H1 (cell line): Measurements from ENCODE around the gene SLC24A3. TPM values are rescaled to one million over a fixed set of nuclear protein-coding genes. Genes with fewer than 3 reads are reported as not detected.

Experiments
- CTCF ChIA-PET: fragments of 300-600 bp; sonication (Branson Sonifier 250); formaldehyde crosslinking; loops from one replicate; lab custom pipeline; 2021; ENCODE audit not compliant: partially characterized antibody; lab: Charles Lee
- POLR2A ChIA-PET: fragments of 300-600 bp; sonication (Branson Sonifier 250); formaldehyde crosslinking; loops from one replicate; lab custom pipeline; 2021; ENCODE audit warnings: inconsistent platforms; ENCODE audit not compliant: partially characterized antibody; lab: Charles Lee
- DNase-seq, 2 experiments: peaks; one replicate each; pipeline versions ENCODE4 v3.0.0 to v3.0.0-alpha.2; 2010 to 2022; ENCODE audit warnings: low spot score in 2 of 2, low read depth in 1 of 2, mixed read lengths in 1 of 2
- FAIRE-seq: peaks from 2 replicates; lab custom pipeline; 2011; peaks lifted over from hg19 to GRCh38; lab: Jason Lieb, UNC
- H2AFZ ChIP-seq: 2 replicates; pipeline ENCODE4 v1.8.1; 2012; ENCODE audit warnings: low read length, inconsistent platforms
- H2AK5ac ChIP-seq: 2 replicates; pipeline ENCODE4 v1.6.1; 2013; ENCODE audit warnings: low read depth, low read length
- H2BK120ac ChIP-seq: replicated peaks from 2 replicates; pipeline ENCODE3; 2013; ENCODE audit warnings: low read depth, low read length, inconsistent platforms
- H2BK12ac ChIP-seq: 2 replicates; pipeline ENCODE4 v1.6.1; 2013; ENCODE audit warnings: low read depth, low read length
- H2BK15ac ChIP-seq: 2 replicates; pipeline ENCODE4 v1.6.1; 2013; ENCODE audit warnings: low read length
- H2BK20ac ChIP-seq: 2 replicates; pipeline ENCODE4 v1.6.1; 2013; ENCODE audit warnings: low read length
- H2BK5ac ChIP-seq: 2 replicates; pipeline ENCODE4 v1.6.1; 2013; ENCODE audit warnings: low read depth, low read length
- H3K14ac ChIP-seq: 2 replicates; pipeline ENCODE4 v1.6.1; 2013; ENCODE audit warnings: inconsistent platforms; ENCODE audit not compliant: insufficient read length
- H3K18ac ChIP-seq: 2 replicates; pipeline ENCODE4 v1.6.1; 2013; ENCODE audit warnings: low read length; ENCODE audit errors: extremely low read depth
- H3K23ac ChIP-seq: 2 replicates; pipeline ENCODE4 v1.6.1; 2013; ENCODE audit warnings: inconsistent platforms; ENCODE audit not compliant: insufficient read length
- H3K23me2 ChIP-seq: 2 replicates; pipeline ENCODE4 v1.6.1; 2013; ENCODE audit warnings: low read depth, low read length
- H3K27ac ChIP-seq: 2 replicates; pipeline ENCODE4 v1.6.1; 2011; ENCODE audit warnings: low read depth, low read length, inconsistent platforms
- H3K27me3 ChIP-seq, 4 experiments: replicated peaks in 1 of 4; 1 replicate in 1 of 4; 2 replicates in 3 of 4; pipeline versions ENCODE4 v1.6.1 to v1.8.1; 2011 to 2013; ENCODE audit warnings: low read length in 3 of 4, mild to moderate bottlenecking in 3 of 4, inconsistent platforms in 2 of 4, mixed read lengths in 2 of 4, moderate library complexity in 1 of 4; ENCODE audit not compliant: control insufficient read depth in 3 of 4, insufficient read depth in 3 of 4; ENCODE audit errors: extremely low read depth in 1 of 4
- H3K36me3 ChIP-seq, 4 experiments: 2 replicates each; pipeline versions ENCODE4 v1.6.1 to v1.8.1; 2011 to 2013; ENCODE audit warnings: mild to moderate bottlenecking in 4 of 4, low read length in 3 of 4, moderate library complexity in 2 of 4, control low read depth in 1 of 4, inconsistent platforms in 1 of 4; ENCODE audit not compliant: insufficient read depth in 4 of 4, control insufficient read depth in 2 of 4
- H3K4ac ChIP-seq: replicated peaks from 2 replicates; pipeline ENCODE3; 2013; ENCODE audit warnings: low read length, low read depth, mixed read lengths, inconsistent platforms; ENCODE audit not compliant: insufficient read length
- H3K4me1 ChIP-seq, 4 experiments: replicated peaks in 1 of 4; 1 replicate in 1 of 4; 2 replicates in 3 of 4; pipeline versions ENCODE4 v1.6.1 to v1.8.1; 2011 to 2013; ENCODE audit warnings: low read length in 3 of 4, inconsistent platforms in 2 of 4, mixed read lengths in 1 of 4; ENCODE audit not compliant: insufficient read depth in 4 of 4, control insufficient read depth in 3 of 4
- H3K4me2 ChIP-seq, 2 experiments: 2 replicates each; pipeline versions ENCODE4 v1.6.1 to v1.8.1; 2011 to 2013; ENCODE audit warnings: low read depth in 2 of 2, low read length in 2 of 2, control low read depth in 1 of 2, inconsistent platforms in 1 of 2, mild to moderate bottlenecking in 1 of 2; ENCODE audit not compliant: insufficient read depth in 1 of 2
- H3K4me3 ChIP-seq, 4 experiments: fragments of 200-600, 300-600 bp in 1 of 4; sonication (generic), shearing (Covaris generic), sonication (Bioruptor Twin) in 1 of 4; 2 replicates each; pipeline versions ENCODE4 v1.5.1 to v1.8.1; 2011 to 2016; ENCODE audit warnings: low read length in 4 of 4, low read depth in 3 of 4, control low read depth in 2 of 4, inconsistent platforms in 2 of 4, mild to moderate bottlenecking in 2 of 4, mixed read lengths in 1 of 4, moderate library complexity in 1 of 4; ENCODE audit not compliant: insufficient read depth in 2 of 4; ENCODE audit errors: extremely low read depth in 1 of 4
- H3K56ac ChIP-seq: replicated peaks from 2 replicates; pipeline ENCODE3; 2013; ENCODE audit warnings: low read depth, mild to moderate bottlenecking, mixed read lengths, low read length, inconsistent platforms; ENCODE audit not compliant: insufficient read length
- H3K79me1 ChIP-seq: 2 replicates; pipeline ENCODE4 v1.6.1; 2013; ENCODE audit warnings: low read depth, low read length, control low read depth
- H3K79me2 ChIP-seq, 2 experiments: 2 replicates each; pipeline versions ENCODE4 v1.6.1 to v1.8.1; 2012 to 2013; ENCODE audit warnings: low read length in 2 of 2, mild to moderate bottlenecking in 2 of 2, inconsistent platforms in 1 of 2; ENCODE audit not compliant: insufficient read depth in 2 of 2, control insufficient read depth in 1 of 2
- H3K9ac ChIP-seq, 4 experiments: replicated peaks in 1 of 4; 1 replicate in 1 of 4; 2 replicates in 3 of 4; pipeline versions ENCODE4 v1.6.1 to v1.8.1; 2011 to 2013; ENCODE audit warnings: low read depth in 3 of 4, low read length in 3 of 4, control low read depth in 2 of 4, mild to moderate bottlenecking in 2 of 4, moderate library complexity in 2 of 4, inconsistent platforms in 1 of 4; ENCODE audit errors: extremely low read depth in 1 of 4
- H3K9me3 ChIP-seq, 2 experiments: 2 replicates each; pipeline versions ENCODE4 v1.6.1 to v1.8.1; 2012 to 2013; ENCODE audit warnings: mild to moderate bottlenecking in 2 of 2, moderate library complexity in 2 of 2, control low read depth in 1 of 2, inconsistent platforms in 1 of 2, low read depth in 1 of 2, low read length in 1 of 2, mixed read lengths in 1 of 2; ENCODE audit not compliant: insufficient read depth in 2 of 2
- H4K20me1 ChIP-seq, 2 experiments: replicated peaks in 1 of 2; 2 replicates each; pipeline versions ENCODE3 to v1.8.1; 2011 to 2013; ENCODE audit warnings: inconsistent platforms in 2 of 2, low read length in 2 of 2, mild to moderate bottlenecking in 1 of 2; ENCODE audit not compliant: insufficient read depth in 2 of 2, control insufficient read depth in 1 of 2
- H4K5ac ChIP-seq: 2 replicates; pipeline ENCODE4 v1.6.1; 2013; ENCODE audit warnings: low read length, low read depth, mixed read lengths, inconsistent platforms; ENCODE audit not compliant: insufficient read length
- H4K8ac ChIP-seq: 2 replicates; pipeline ENCODE4 v1.8.0; 2013; ENCODE audit warnings: mild to moderate bottlenecking, moderate library complexity, low read length, inconsistent platforms; ENCODE audit not compliant: insufficient read depth; ENCODE audit errors: extremely low read depth
- H4K91ac ChIP-seq: replicated peaks from 2 replicates; pipeline ENCODE3; 2013; ENCODE audit warnings: low read length, mixed read lengths, inconsistent platforms; ENCODE audit not compliant: insufficient read length
- CHD2 ChIP-seq: IDR thresholded peaks from 2 replicates; pipeline ENCODE4 v1.6.1; 2012; ENCODE audit warnings: low read length, improper control_type of control experiment
- WGBS, 2 experiments: shearing (Covaris generic) in 1 of 2; methylation state at CpG; one replicate each; pipeline versions ENCODE4 v1.1.6 to v1.1.7; 2013 to 2015; ENCODE audit warnings: low lambda C conversion rate in 2 of 2, mixed read lengths in 2 of 2, inconsistent platforms in 1 of 2, low coverage in 1 of 2, missing lambda C conversion rate in 1 of 2; ENCODE audit not compliant: insufficient replicate concordance in 2 of 2, insufficient coverage in 1 of 2, insufficient read length in 1 of 2; ENCODE audit errors: extremely low coverage in 1 of 2, missing lambda C conversion rate in 1 of 2; 5-methylcytosine and 5-hydroxymethylcytosine counted together
- polyA plus RNA-seq, 7 experiments: library from polyadenylated mRNA; depleted of rRNA in 3 of 7; stranded (reverse) in 5 of 7; unstranded in 2 of 7; fragments of >200 nt in 5 of 7; fragments of 200-250 nt in 2 of 7; gene quantifications; 1 replicate in 5 of 7; 2 replicates in 1 of 7; 4 replicates in 1 of 7; pipeline versions ENCODE4 v1.2.1 to v1.2.3, GENCODE V29; 2011 to 2013; ENCODE audit warnings: missing spikeins in 2 of 7, mixed read lengths in 2 of 7
- total RNA-seq: library from RNA; stranded (reverse); fragmentation: NEBNext Ultra II Directional; extraction: Animal tissue kit (Norgen Biotek cat#: 25700); gene quantifications from 2 replicates; pipeline ENCODE4 v1.2.1, GENCODE V29; 2021

The SLC24A3 gene
- total and polyA plus RNA-seq, 2 of the 8 experiments (the other 6 are each of a cell fraction or from before 2014, with no cell fraction given) = 4.5 to 6.3 TPM

DNA sequence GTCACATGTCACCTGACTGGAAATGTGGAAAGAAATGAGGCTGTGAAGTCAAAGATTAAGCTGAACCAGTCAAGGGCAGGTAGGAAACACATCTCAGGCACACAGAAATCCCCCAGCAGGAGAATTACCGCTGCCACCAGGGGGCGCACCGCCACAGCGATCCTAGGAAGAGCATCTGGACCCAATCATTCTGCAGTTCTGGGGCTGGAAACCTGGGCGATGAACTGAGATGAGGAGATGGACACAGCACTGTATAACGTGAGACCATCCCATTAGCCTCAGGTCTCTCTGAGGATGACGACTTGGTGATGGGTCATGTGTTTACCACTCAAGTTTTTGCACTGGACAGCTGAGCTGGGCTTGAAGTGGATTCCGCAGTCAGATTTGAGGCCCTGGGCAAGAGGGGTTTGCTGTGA is 6.5 kb upstream of the SLC24A3 start:
- FAIRE-seq = peak; percentile 96
- peaks cover 9 to 25% (median 14%) of the 10 kb centered on the region in 4 experiments for H3K4me1 ChIP-seq
- POLR2A ChIA-PET = no interaction called here
- TF ChIP-seq CHD2 = 0 out of 2 replicates have a peak, but pooled peaks have one; percentile 33

More for the DNA sequence above, 6.5 kb upstream of the SLC24A3 start:
- Histone ChIP-seq H2AFZ (no peak overlapping the region), H3K27ac (no peak overlapping the region), H3K79me1 (no peaks in the 10 kb centered on the region), H2BK20ac (peak overlapping the region; percentile 74; the same call in 1 of the 2 replicates), H4K91ac (no peak overlapping the region), H2BK12ac (peak overlapping the region; percentile 41; the same call in 1 of the 2 replicates), H3K9ac (no peak overlapping the region), H3K56ac (no peak overlapping the region), H3K4me3 (no peak overlapping the region), H3K79me2 (no peaks in the 10 kb centered on the region), H2BK120ac (no peak overlapping the region), H4K5ac (no peak overlapping the region), H3K14ac (no peak overlapping the region), H4K8ac (no peak overlapping the region), H2BK5ac (0 out of 2 replicates have a peak overlapping the region, but pooled peaks have one; percentile 73), H3K9me3 (no peaks in the 10 kb centered on the region), H3K36me3 (no peaks in the 10 kb centered on the region), H3K4me2 (no peak overlapping the region), H3K27me3 (peaks cover 0 to 2% (median 0%) of the 10 kb centered on the region in 4 experiments; a peak in 2 of 7 replicates), H3K4ac (no peak overlapping the region), H3K23me2 (no peaks in the 10 kb centered on the region), H2AK5ac (no peak overlapping the region), H3K23ac (no peak overlapping the region), H4K20me1 (no peaks in the 10 kb centered on the region), H3K18ac (peak overlapping the region; percentile 42), H2BK15ac (peak overlapping the region; percentile 11; the same call in 1 of the 2 replicates)
- peak in 1 of 2 experiments; percentile 98 for DNase-seq
- WGBS, 2 experiments = 18% methylated on average over 8 of the region's 8 CpGs; no CpG with 5 or more reads in 1 of the 2 experiments
- CTCF ChIA-PET = interaction anchor here (0.6 to 5.2 kb wide), 38 partner anchors 8 to 573 kb away, joined by 3 to 66 read pairs (median 4); no protein-coding TSS in a partner anchor
